GM23338 (cell line): Measurements from ENCODE around the gene UBA6.

Source experiments
- CREB1 ChIP-seq: fragments of 250-450 bp; sonication (Bioruptor Pico); IDR thresholded peaks from 2 replicates; pipeline ENCODE4 v1.5.0; 2020; ENCODE audit warnings: low read depth, mild to moderate bottlenecking, moderate library complexity
- CTCF ChIP-seq, 2 experiments: fragments of 200-600 bp in 1 of 2; sonication (generic) in 1 of 2; conservative IDR thresholded peaks; 2 replicates each; pipeline versions ENCODE4 v1.5.1 to v1.6.1; 2016 to 2017; ENCODE audit warnings: antibody characterized with exemption in 2 of 2, low read depth in 2 of 2, mild to moderate bottlenecking in 2 of 2, moderate library complexity in 1 of 2
- EZH2 ChIP-seq: fragments of 200-600 bp; sonication (generic); IDR thresholded peaks from one replicate; pipeline ENCODE4 v1.8.0; 2017; ENCODE audit warnings: antibody characterized with exemption, mild to moderate bottlenecking, low read depth; ENCODE audit not compliant: unreplicated experiment
- EZH2phosphoT487 ChIP-seq: fragments of 200-600 bp; sonication (generic); IDR thresholded peaks from one replicate; pipeline ENCODE4 v1.8.1; 2018; ENCODE audit warnings: antibody characterized with exemption; ENCODE audit not compliant: unreplicated experiment
- JUNB ChIP-seq: IDR thresholded peaks from one replicate; pipeline ENCODE4 v1.6.1; 2016; ENCODE audit warnings: antibody characterized with exemption; ENCODE audit not compliant: unreplicated experiment
- POLR2AphosphoS5 ChIP-seq: IDR thresholded peaks from 2 replicates; pipeline ENCODE4 v1.6.1; 2016; ENCODE audit warnings: antibody characterized with exemption, low read depth
- ZNF331 ChIP-seq: fragments of 250-450 bp; sonication (Bioruptor Pico); IDR thresholded peaks from 2 replicates; pipeline ENCODE4 v1.5.0; 2020; ENCODE audit warnings: low read depth, mild to moderate bottlenecking, moderate library complexity
- TF ChIP-seq, protein P1 (sequence below): IDR thresholded peaks from one replicate; pipeline ENCODE4 v1.6.1; 2018; ENCODE audit warnings: antibody characterized with exemption; ENCODE audit not compliant: unreplicated experiment
- TF ChIP-seq, protein P2 (sequence below): IDR thresholded peaks from 2 replicates; pipeline ENCODE4 v1.6.1; 2016; ENCODE audit warnings: antibody characterized with exemption

- TF ChIP-seq CTCF (conservative IDR thresholded peaks at IDR 0.05; ENCODE audit: low read depth in 2 of 2): no peak
- no peak for TF ChIP-seq POLR2AphosphoS5
- no peak for TF ChIP-seq EZH2
- no peak for TF ChIP-seq EZH2phosphoT487
- TF ChIP-seq, protein P1, sequence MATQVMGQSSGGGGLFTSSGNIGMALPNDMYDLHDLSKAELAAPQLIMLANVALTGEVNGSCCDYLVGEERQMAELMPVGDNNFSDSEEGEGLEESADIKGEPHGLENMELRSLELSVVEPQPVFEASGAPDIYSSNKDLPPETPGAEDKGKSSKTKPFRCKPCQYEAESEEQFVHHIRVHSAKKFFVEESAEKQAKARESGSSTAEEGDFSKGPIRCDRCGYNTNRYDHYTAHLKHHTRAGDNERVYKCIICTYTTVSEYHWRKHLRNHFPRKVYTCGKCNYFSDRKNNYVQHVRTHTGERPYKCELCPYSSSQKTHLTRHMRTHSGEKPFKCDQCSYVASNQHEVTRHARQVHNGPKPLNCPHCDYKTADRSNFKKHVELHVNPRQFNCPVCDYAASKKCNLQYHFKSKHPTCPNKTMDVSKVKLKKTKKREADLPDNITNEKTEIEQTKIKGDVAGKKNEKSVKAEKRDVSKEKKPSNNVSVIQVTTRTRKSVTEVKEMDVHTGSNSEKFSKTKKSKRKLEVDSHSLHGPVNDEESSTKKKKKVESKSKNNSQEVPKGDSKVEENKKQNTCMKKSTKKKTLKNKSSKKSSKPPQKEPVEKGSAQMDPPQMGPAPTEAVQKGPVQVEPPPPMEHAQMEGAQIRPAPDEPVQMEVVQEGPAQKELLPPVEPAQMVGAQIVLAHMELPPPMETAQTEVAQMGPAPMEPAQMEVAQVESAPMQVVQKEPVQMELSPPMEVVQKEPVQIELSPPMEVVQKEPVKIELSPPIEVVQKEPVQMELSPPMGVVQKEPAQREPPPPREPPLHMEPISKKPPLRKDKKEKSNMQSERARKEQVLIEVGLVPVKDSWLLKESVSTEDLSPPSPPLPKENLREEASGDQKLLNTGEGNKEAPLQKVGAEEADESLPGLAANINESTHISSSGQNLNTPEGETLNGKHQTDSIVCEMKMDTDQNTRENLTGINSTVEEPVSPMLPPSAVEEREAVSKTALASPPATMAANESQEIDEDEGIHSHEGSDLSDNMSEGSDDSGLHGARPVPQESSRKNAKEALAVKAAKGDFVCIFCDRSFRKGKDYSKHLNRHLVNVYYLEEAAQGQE: no peak
- TF ChIP-seq CREB1: no peak
- TF ChIP-seq, protein P2, sequence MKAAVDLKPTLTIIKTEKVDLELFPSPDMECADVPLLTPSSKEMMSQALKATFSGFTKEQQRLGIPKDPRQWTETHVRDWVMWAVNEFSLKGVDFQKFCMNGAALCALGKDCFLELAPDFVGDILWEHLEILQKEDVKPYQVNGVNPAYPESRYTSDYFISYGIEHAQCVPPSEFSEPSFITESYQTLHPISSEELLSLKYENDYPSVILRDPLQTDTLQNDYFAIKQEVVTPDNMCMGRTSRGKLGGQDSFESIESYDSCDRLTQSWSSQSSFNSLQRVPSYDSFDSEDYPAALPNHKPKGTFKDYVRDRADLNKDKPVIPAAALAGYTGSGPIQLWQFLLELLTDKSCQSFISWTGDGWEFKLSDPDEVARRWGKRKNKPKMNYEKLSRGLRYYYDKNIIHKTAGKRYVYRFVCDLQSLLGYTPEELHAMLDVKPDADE: no peak
- no peak for TF ChIP-seq ZNF331 (CRISPR knock-in tag)
- TF ChIP-seq JUNB: no peak
Measured at GRCh38 chr4:67635331-67635730, 65.6 kb downstream of the UBA6 start.
